Measurements from ENCODE around the gene STAT6. TPM values are rescaled to one million over a fixed set of nuclear protein-coding genes. Genes with fewer than 3 reads are reported as not detected.

STAT6 gene
- total RNA-seq, 1 experiment from 2014 or later, result 44.2 TPM

- no peak overlapping the region for H3K4me3 ChIP-seq (ENCODE audit: low read depth, low read length)
- POLR2A ChIA-PET, result no interaction called here
- no TSS peak for BruUV-seq (replicated peaks)
- TF ChIP-seq CTCF (IDR thresholded peaks at IDR 0.05; ENCODE audit: insufficient read depth in 1 of 2, low read depth in 1 of 2, low read length in 1 of 2, severe bottlenecking in 1 of 2, unreplicated experiment in 1 of 2), result no peak
- no peaks in the 10 kb centered on the region for H3K9me3 ChIP-seq
- Mint-ChIP-seq H3K4me1 (ENCODE audit: low read depth, unreplicated experiment) (peaks cover 28% of the 10 kb centered on the region), H3K27me3 (ENCODE audit: insufficient read depth, unreplicated experiment) (no peaks in the 10 kb centered on the region), H3K9me3 (ENCODE audit: unreplicated experiment) (no peaks in the 10 kb centered on the region), H3K4me3 (ENCODE audit: unreplicated experiment) (no peak overlapping the region), H3K36me3 (ENCODE audit: insufficient read depth, unreplicated experiment) (no peaks in the 10 kb centered on the region), H3K27ac (ENCODE audit: unreplicated experiment) (no peak overlapping the region)
- H3K27me3 ChIP-seq (replicated peaks; ENCODE audit: control insufficient read depth, insufficient read depth, low read length), result no peaks in the 10 kb centered on the region
- no peak for DNase-seq
- peaks cover 22% of the 10 kb centered on the region for H3K4me1 ChIP-seq
- intact Hi-C loops (cut with micrococcal nuclease; ENCODE audit: unreplicated experiment), result no loop called here
- peaks cover 5% of the 10 kb centered on the region; the same call in 1 of the 2 replicates for H3K36me3 ChIP-seq (ENCODE audit: control insufficient read depth, insufficient read depth, low read length)
- CTCF ChIA-PET, result interaction anchor here (0.6 to 1.6 kb wide), 3 partner anchors 12 to 77 kb away, joined by 3 to 8 read pairs (median 4); no protein-coding TSS in a partner anchor
Observed at GRCh38 chr12:57051011-57051410, 60.2 kb downstream of the STAT6 start.

DNA sequence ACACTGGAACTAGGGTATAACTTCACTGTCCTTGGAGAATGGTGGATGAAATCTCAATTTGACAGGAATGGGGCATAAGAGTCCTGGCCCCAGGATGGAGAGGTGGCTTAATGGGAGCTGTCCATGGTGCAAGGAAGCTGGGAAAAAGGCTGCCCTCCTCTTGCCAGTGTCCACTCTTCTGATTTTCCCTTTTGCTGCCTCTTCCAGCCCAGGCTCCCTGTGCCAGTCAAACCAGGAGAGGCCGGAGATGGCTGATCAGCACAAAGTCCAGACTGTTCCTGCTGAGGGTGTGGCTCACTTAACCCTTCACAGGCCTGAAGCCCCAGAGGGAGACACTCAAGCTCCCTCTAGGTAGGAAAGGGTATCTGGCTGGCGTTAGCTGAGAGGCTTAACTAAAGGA lies 61.3 kb downstream of the STAT6 start, which contains the start of gene MYO1A:
TSS of gene MYO1A (minus strand) at position 240 of the 400 bp plus-strand sequence. CDS start 1,806 bp downstream, outside the sequence.
- H3K36me3 Mint-ChIP-seq (ENCODE audit: insufficient read depth, unreplicated experiment), result no peaks in the 10 kb centered on the region
- ChIA-PET CTCF (interaction anchor here (0.6 to 1.7 kb wide), 4 partner anchors 19 to 48 kb away, joined by 3 to 8 read pairs (median 4); no protein-coding TSS in a partner anchor), POLR2A (interaction anchor here (0.8 kb wide), 1 partner anchor 32 kb away, joined by 12 read pairs; no protein-coding TSS in a partner anchor)
- Histone ChIP-seq H3K27me3 (replicated peaks; ENCODE audit: control insufficient read depth, insufficient read depth, low read length) (no peaks in the 10 kb centered on the region), H3K36me3 (ENCODE audit: control insufficient read depth, insufficient read depth, low read length) (peaks cover 5% of the 10 kb centered on the region; the same call in 1 of the 2 replicates), H3K4me1 (peaks cover 22% of the 10 kb centered on the region), H3K4me3 (ENCODE audit: low read depth, low read length) (peak within 1 kb of the TSS; percentile 25), H3K9me3 (no peaks in the 10 kb centered on the region)
- peaks cover 28% of the 10 kb centered on the region for H3K4me1 Mint-ChIP-seq (ENCODE audit: low read depth, unreplicated experiment)
- no peaks in the 10 kb centered on the region for H3K9me3 Mint-ChIP-seq (ENCODE audit: unreplicated experiment)
- peak within 1 kb of the TSS; percentile 27 for H3K27ac Mint-ChIP-seq (ENCODE audit: unreplicated experiment)
- BruUV-seq (replicated peaks), result no TSS peak
- intact Hi-C loops (cut with micrococcal nuclease; ENCODE audit: unreplicated experiment), result no loop called here
- H3K4me3 Mint-ChIP-seq (ENCODE audit: unreplicated experiment), result peak within 1 kb of the TSS; percentile 57
- peak; percentile 49 to 57 for DNase-seq
- no peaks in the 10 kb centered on the region for H3K27me3 Mint-ChIP-seq (ENCODE audit: insufficient read depth, unreplicated experiment)
- no peak for TF ChIP-seq CTCF (IDR thresholded peaks at IDR 0.05; ENCODE audit: insufficient read depth in 1 of 2, low read depth in 1 of 2, low read length in 1 of 2, severe bottlenecking in 1 of 2, unreplicated experiment in 1 of 2)

DNA sequence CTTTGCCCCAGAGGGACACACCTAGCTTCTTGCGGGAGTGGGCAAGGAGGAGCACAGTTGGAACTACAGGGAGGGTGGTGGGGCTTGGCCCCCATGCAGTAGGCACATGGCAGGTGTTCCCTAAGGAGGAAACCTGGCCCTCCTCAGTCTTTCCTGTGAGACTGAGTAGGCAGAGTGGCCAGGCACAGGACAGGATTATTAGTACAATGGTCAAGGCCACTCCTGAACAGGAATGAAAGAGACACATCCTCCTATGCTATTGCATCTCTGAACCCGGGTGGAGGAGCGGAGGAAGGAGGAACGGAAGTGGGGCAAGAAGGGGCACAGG lies 62.1 kb downstream of the STAT6 start:
- Histone ChIP-seq H3K36me3 (ENCODE audit: control insufficient read depth, insufficient read depth, low read length) (peaks cover 5% of the 10 kb centered on the region; the same call in 1 of the 2 replicates), H3K4me1 (peaks cover 22% of the 10 kb centered on the region), H3K27me3 (replicated peaks; ENCODE audit: control insufficient read depth, insufficient read depth, low read length) (no peaks in the 10 kb centered on the region), H3K9me3 (no peaks in the 10 kb centered on the region), H3K4me3 (ENCODE audit: low read depth, low read length) (peak overlapping the region; percentile 25)
- Mint-ChIP-seq H3K36me3 (ENCODE audit: insufficient read depth, unreplicated experiment) (no peaks in the 10 kb centered on the region), H3K4me1 (ENCODE audit: low read depth, unreplicated experiment) (peaks cover 28% of the 10 kb centered on the region), H3K9me3 (ENCODE audit: unreplicated experiment) (no peaks in the 10 kb centered on the region), H3K27me3 (ENCODE audit: insufficient read depth, unreplicated experiment) (no peaks in the 10 kb centered on the region), H3K4me3 (ENCODE audit: unreplicated experiment) (peak overlapping the region; percentile 57), H3K27ac (ENCODE audit: unreplicated experiment) (peak overlapping the region; percentile 27)
- ChIA-PET CTCF (interaction anchor here (0.6 to 1.7 kb wide), 2 partner anchors 18 to 54 kb away, joined by 3 to 5 read pairs; no protein-coding TSS in a partner anchor), POLR2A (no interaction called here)
- BruUV-seq (replicated peaks), result TSS peak; percentile 17
- intact Hi-C loops (cut with micrococcal nuclease; ENCODE audit: unreplicated experiment), result no loop called here
- no peak for TF ChIP-seq CTCF (IDR thresholded peaks at IDR 0.05; ENCODE audit: insufficient read depth in 1 of 2, low read depth in 1 of 2, low read length in 1 of 2, severe bottlenecking in 1 of 2, unreplicated experiment in 1 of 2)
- DNase-seq, result no peak
